Parathyroid adenoma (tissue), 2 donors: Measurements from ENCODE around the gene SRGN.

Experiments used
- H2AFZ ChIP-seq: fragments of 300-600 bp; sonication (generic); one replicate; pipeline ENCODE4 v1.7.0; 2017; ENCODE audit warnings: antibody characterized with exemption, mild to moderate bottlenecking
- H3K27ac ChIP-seq: fragments of 300-600 bp; sonication (generic); one replicate; pipeline ENCODE4 v1.7.0; 2017
- H3K27me3 ChIP-seq: fragments of 300-600 bp; sonication (generic); one replicate; pipeline ENCODE4 v1.7.0; 2017; ENCODE audit warnings: low read length; ENCODE audit not compliant: control insufficient read depth, insufficient read depth
- H3K36me3 ChIP-seq: fragments of 300-600 bp; sonication (generic); one replicate; pipeline ENCODE4 v1.7.0; 2017; ENCODE audit warnings: low read length; ENCODE audit not compliant: control insufficient read depth, insufficient read depth
- H3K4me1 ChIP-seq: fragments of 300-600 bp; sonication (generic); one replicate; pipeline ENCODE4 v1.7.0; 2017; ENCODE audit warnings: control low read depth
- H3K4me2 ChIP-seq: fragments of 300-600 bp; sonication (generic); one replicate; pipeline ENCODE4 v1.7.0; 2017; ENCODE audit warnings: low read length
- H3K4me3 ChIP-seq: fragments of 300-600 bp; sonication (generic); one replicate; pipeline ENCODE4 v1.7.0; 2017; ENCODE audit warnings: low read depth, low read length
- H3K79me2 ChIP-seq: fragments of 300-600 bp; sonication (generic); one replicate; pipeline ENCODE4 v1.7.0; 2017; ENCODE audit warnings: control low read depth
- H3K9ac ChIP-seq: fragments of 300-600 bp; sonication (generic); one replicate; pipeline ENCODE4 v1.7.0; 2017; ENCODE audit warnings: mild to moderate bottlenecking
- H3K9me3 ChIP-seq: fragments of 300-600 bp; sonication (generic); one replicate; pipeline ENCODE4 v1.7.0; 2017; ENCODE audit warnings: low read length; ENCODE audit not compliant: control insufficient read depth
- TF ChIP-seq, protein P1 (sequence below): fragments of 300-600 bp; sonication (generic); IDR thresholded peaks from one replicate; pipeline ENCODE4 v1.7.0; 2017; ENCODE audit warnings: antibody characterized with exemption, mild to moderate bottlenecking
- donor health status: primary hyperparathyroidism.

SRGN gene

DNA sequence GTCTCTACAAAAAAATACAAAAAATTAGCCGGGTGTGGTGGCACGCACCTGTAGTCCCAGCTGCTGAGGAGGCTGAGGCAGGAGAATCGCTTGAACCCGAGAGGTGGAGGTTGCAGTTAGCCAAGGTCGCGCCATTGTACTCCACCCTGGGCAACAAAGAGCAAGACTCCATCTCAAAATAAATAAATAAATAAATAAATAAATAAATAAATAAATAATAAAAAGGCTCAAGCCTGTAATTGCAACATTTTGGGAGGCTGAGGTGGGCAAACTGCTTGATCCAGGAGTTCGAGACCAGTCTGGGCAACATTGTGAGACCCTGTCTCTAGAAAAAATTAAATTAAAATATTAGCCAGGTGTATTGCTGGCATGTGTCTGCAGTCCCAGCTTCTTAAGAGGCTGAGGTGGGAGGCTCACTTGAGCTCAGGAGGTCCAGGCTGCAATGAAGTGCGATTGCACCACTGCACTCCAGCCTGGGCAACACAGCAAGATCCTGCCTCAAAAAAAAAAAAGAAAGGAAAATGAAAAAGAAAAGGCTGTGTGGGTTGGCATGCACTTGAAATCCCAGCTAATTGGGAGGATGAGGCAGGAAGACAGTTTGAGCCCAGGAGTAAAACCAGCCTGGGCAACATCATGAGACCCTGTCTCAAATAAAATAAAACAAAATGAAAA lies 27.6 kb upstream of the SRGN start:
- Histone ChIP-seq H2AFZ (no peak overlapping the region), H3K4me2 (no peak overlapping the region), H3K4me1 (no peaks in the 10 kb centered on the region), H3K4me3 (no peak overlapping the region), H3K9ac (no peak overlapping the region), H3K79me2 (no peaks in the 10 kb centered on the region), H3K27me3 (no peaks in the 10 kb centered on the region), H3K9me3 (no peaks in the 10 kb centered on the region), H3K36me3 (no peaks in the 10 kb centered on the region), H3K27ac (peak overlapping the region; percentile 84)
- TF ChIP-seq, protein P1, sequence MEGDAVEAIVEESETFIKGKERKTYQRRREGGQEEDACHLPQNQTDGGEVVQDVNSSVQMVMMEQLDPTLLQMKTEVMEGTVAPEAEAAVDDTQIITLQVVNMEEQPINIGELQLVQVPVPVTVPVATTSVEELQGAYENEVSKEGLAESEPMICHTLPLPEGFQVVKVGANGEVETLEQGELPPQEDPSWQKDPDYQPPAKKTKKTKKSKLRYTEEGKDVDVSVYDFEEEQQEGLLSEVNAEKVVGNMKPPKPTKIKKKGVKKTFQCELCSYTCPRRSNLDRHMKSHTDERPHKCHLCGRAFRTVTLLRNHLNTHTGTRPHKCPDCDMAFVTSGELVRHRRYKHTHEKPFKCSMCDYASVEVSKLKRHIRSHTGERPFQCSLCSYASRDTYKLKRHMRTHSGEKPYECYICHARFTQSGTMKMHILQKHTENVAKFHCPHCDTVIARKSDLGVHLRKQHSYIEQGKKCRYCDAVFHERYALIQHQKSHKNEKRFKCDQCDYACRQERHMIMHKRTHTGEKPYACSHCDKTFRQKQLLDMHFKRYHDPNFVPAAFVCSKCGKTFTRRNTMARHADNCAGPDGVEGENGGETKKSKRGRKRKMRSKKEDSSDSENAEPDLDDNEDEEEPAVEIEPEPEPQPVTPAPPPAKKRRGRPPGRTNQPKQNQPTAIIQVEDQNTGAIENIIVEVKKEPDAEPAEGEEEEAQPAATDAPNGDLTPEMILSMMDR: no peak

DNA sequence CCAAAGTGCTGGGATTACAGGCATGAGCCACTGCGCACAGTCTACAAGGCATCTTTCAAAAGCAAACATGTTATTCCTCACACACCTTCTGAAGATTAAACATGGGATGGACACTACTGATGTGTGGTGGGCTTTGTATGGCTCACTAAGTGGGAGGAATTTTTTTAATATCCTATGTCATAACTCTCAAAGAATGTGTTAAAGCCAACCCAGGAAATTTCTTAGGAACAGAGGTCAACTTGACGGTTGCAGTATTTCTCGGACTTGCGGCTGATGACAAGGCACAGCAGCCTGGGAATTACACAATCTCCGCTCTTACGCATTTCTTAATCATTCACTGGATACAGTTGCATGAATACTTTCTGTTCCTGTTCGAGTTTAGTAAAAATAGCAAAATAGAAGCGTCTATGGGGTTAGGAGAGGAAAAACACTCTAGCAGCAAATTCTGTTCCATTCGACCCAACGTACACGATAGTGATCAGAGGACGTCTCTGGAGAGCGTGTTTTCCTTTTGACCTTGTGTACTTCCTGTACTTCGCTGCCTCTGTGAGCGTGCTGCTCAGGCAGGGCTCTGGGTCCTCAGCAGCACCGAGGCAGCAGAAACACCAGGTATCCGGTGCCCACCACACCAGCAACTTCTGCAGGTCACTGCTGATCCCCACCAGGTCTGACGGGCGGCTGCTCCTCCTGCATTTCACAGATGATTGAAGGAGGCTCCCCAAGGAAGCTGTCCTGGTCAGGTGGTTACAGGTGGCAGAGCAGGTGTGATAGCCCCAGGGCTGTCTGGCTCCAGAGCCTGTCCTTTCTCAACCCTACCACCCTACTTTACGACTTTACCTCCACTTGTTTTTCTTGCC lies 26.4 kb upstream of the SRGN start:
- Histone ChIP-seq H3K27ac (peak overlapping the region; percentile 84), H3K79me2 (no peaks in the 10 kb centered on the region), H3K27me3 (no peaks in the 10 kb centered on the region), H3K36me3 (no peaks in the 10 kb centered on the region), H3K9me3 (no peaks in the 10 kb centered on the region), H3K4me1 (no peaks in the 10 kb centered on the region), H3K4me3 (peak overlapping the region; percentile 22), H2AFZ (peak overlapping the region; percentile 48), H3K9ac (no peak overlapping the region), H3K4me2 (peak overlapping the region; percentile 54)
- TF ChIP-seq, protein P1: no peak

DNA sequence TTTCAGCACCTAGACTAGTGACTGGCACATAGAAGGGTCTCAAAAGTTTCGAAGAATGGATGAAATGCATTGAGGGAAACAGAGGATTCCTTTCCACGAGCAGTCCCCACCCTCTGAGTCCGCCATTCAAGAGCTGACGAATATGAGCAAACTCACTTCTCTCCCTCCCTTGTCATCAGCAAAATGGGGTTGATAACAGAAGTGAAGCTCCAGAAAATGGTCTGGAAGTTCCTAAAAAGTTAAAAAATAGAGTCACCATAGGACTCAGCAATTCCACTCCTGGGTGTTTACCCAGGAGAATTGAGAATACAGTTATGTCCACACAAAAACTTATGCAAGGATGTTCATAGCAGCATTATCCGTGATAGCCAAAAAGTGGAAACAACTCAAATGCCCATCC lies 25.0 kb upstream of the SRGN start:
- H3K27ac ChIP-seq: peak overlapping the region; percentile 84
- peak overlapping the region; percentile 54 for H3K4me2 ChIP-seq
- no peaks in the 10 kb centered on the region for H3K4me1 ChIP-seq
- no peak overlapping the region for H3K4me3 ChIP-seq
- no peaks in the 10 kb centered on the region for H3K9me3 ChIP-seq
- H3K79me2 ChIP-seq: no peaks in the 10 kb centered on the region
- no peak overlapping the region for H2AFZ ChIP-seq
- no peaks in the 10 kb centered on the region for H3K27me3 ChIP-seq
- H3K36me3 ChIP-seq: no peaks in the 10 kb centered on the region
- TF ChIP-seq, protein P1: no peak
- H3K9ac ChIP-seq: no peak overlapping the region

DNA sequence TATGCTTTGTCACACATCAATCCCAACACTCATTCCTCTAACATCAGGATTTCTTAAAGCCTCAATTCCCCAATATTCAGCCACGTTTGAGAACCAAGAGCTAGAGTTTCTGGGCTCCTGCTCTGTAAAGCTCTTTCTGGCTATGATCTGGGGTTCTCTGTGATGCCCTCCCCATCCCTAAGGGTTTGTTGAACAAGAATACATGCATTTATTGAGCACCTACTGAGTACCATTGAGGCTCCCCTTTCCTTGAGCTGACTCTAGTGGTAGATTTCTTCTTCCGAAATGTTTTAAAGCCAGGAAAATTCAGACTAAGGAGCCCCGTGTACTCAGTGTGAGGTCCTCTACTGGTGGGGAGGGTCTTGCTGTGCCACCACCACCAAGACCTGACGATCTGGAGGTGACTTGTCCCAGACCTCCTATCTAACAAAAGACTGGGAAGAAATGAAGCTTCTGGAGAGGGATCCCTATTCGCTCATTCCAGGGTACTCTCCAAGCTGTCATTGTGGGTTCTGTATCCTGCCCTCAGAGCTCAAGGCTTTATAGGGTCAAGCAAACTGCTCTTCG lies 23.1 kb upstream of the SRGN start:
- peak overlapping the region; percentile 2 for H3K27ac ChIP-seq
- no peak overlapping the region for H3K9ac ChIP-seq
- H3K27me3 ChIP-seq: no peaks in the 10 kb centered on the region
- TF ChIP-seq, protein P1: no peak
- no peak overlapping the region for H3K4me2 ChIP-seq
- H3K4me3 ChIP-seq: no peak overlapping the region
- no peaks in the 10 kb centered on the region for H3K4me1 ChIP-seq
- H3K9me3 ChIP-seq: no peaks in the 10 kb centered on the region
- no peaks in the 10 kb centered on the region for H3K36me3 ChIP-seq
- no peak overlapping the region for H2AFZ ChIP-seq
- H3K79me2 ChIP-seq: no peaks in the 10 kb centered on the region
